H9 (cell line): ENCODE measurements around the gene ANP32E. TPM values are rescaled to one million over a fixed set of nuclear protein-coding genes. Genes with fewer than 3 reads are reported as not detected.

Source experiments
- DNase-seq: peaks from one replicate; pipeline ENCODE4 v3.0.0-alpha.2; 2017
- H2AFZ ChIP-seq: one replicate; pipeline ENCODE4 v1.6.1; 2013; ENCODE audit warnings: mild to moderate bottlenecking, low read length, control low read depth, moderate library complexity
- H2AK5ac ChIP-seq: 2 replicates; pipeline ENCODE4 v1.6.1; 2013; ENCODE audit warnings: low read length, control low read depth, mixed read lengths; ENCODE audit not compliant: insufficient read length
- H2BK120ac ChIP-seq: one replicate; pipeline ENCODE4 v1.6.1; 2013; ENCODE audit warnings: low read depth, mild to moderate bottlenecking, low read length, control low read depth, inconsistent platforms; ENCODE audit not compliant: poor library complexity, severe bottlenecking
- H2BK12ac ChIP-seq: 2 replicates; pipeline ENCODE4 v1.6.1; 2013; ENCODE audit warnings: low read length, control low read depth, mixed read lengths, low read depth; ENCODE audit not compliant: insufficient read length
- H2BK15ac ChIP-seq: 2 replicates; pipeline ENCODE4 v1.6.1; 2013; ENCODE audit warnings: low read depth, low read length, control low read depth
- H2BK20ac ChIP-seq: one replicate; pipeline ENCODE4 v1.6.1; 2013; ENCODE audit warnings: low read depth, mild to moderate bottlenecking, low read length, control low read depth, inconsistent platforms; ENCODE audit not compliant: poor library complexity, severe bottlenecking
- H2BK5ac ChIP-seq: 2 replicates; pipeline ENCODE4 v1.6.1; 2013; ENCODE audit warnings: low read length, control low read depth, mixed read lengths; ENCODE audit not compliant: insufficient read length
- H3K14ac ChIP-seq: 2 replicates; pipeline ENCODE4 v1.6.1; 2013; ENCODE audit warnings: low read length, control low read depth; ENCODE audit not compliant: insufficient read depth
- H3K18ac ChIP-seq: 2 replicates; pipeline ENCODE4 v1.6.1; 2013; ENCODE audit warnings: low read depth, mild to moderate bottlenecking, mixed read lengths, low read length, control low read depth; ENCODE audit not compliant: insufficient read length
- H3K23ac ChIP-seq: 2 replicates; pipeline ENCODE4 v1.6.1; 2013; ENCODE audit warnings: low read length, control low read depth, mixed read lengths, low read depth; ENCODE audit not compliant: insufficient read length
- H3K23me2 ChIP-seq: 2 replicates; pipeline ENCODE4 v1.6.1; 2013; ENCODE audit warnings: low read depth, mild to moderate bottlenecking, mixed read lengths, low read length, control low read depth; ENCODE audit not compliant: insufficient read length, poor library complexity, severe bottlenecking
- H3K27ac ChIP-seq: 2 replicates; pipeline ENCODE4 v1.5.1; 2013; ENCODE audit warnings: low read length, control low read depth, mixed read lengths, low read depth; ENCODE audit not compliant: insufficient read length
- H3K27me3 ChIP-seq: 2 replicates; pipeline ENCODE4 v1.6.1; 2013; ENCODE audit warnings: low read length, control low read depth, inconsistent platforms; ENCODE audit not compliant: insufficient read depth
- H3K4ac ChIP-seq: 2 replicates; pipeline ENCODE4 v1.6.1; 2013; ENCODE audit warnings: low read depth, mild to moderate bottlenecking, control low read depth, inconsistent platforms, low read length, moderate library complexity
- H3K4me1 ChIP-seq: 2 replicates; pipeline ENCODE4 v1.6.1; 2013; ENCODE audit warnings: low read length, control low read depth, inconsistent platforms; ENCODE audit not compliant: insufficient read depth
- H3K4me2 ChIP-seq: 2 replicates; pipeline ENCODE4 v1.6.1; 2013; ENCODE audit warnings: low read length, control low read depth, mixed read lengths; ENCODE audit not compliant: insufficient read length, insufficient read depth
- H3K56ac ChIP-seq: 2 replicates; pipeline ENCODE4 v1.6.1; 2013; ENCODE audit warnings: low read depth, mild to moderate bottlenecking, mixed read lengths, low read length, control low read depth; ENCODE audit not compliant: insufficient read length
- H3K79me1 ChIP-seq: 2 replicates; pipeline ENCODE4 v1.6.1; 2013; ENCODE audit warnings: low read depth, mild to moderate bottlenecking, moderate library complexity, low read length, control low read depth, inconsistent platforms; ENCODE audit not compliant: insufficient read depth, poor library complexity, severe bottlenecking
- H3K79me2 ChIP-seq: 2 replicates; pipeline ENCODE4 v1.6.1; 2013; ENCODE audit warnings: low read length, control low read depth, inconsistent platforms; ENCODE audit not compliant: insufficient read depth
- H3K9ac ChIP-seq: 2 replicates; pipeline ENCODE4 v1.6.1; 2013; ENCODE audit warnings: low read length, control low read depth, mixed read lengths; ENCODE audit not compliant: insufficient read length; ENCODE audit errors: extremely low read depth
- H3K9me3 ChIP-seq: one replicate; pipeline ENCODE4 v1.6.1; 2013; ENCODE audit warnings: low read depth, low read length, inconsistent platforms; ENCODE audit not compliant: control insufficient read depth
- H3T11ph ChIP-seq: one replicate; pipeline ENCODE4 v1.6.1; 2013; ENCODE audit warnings: mild to moderate bottlenecking, low read length, control low read depth, inconsistent platforms
- H4K20me1 ChIP-seq: one replicate; pipeline ENCODE4 v1.6.1; 2013; ENCODE audit not compliant: control insufficient read depth, insufficient read length, insufficient read depth
- H4K5ac ChIP-seq: 2 replicates; pipeline ENCODE4 v1.6.1; 2013; ENCODE audit warnings: low read depth, mild to moderate bottlenecking, mixed read lengths, low read length, control low read depth; ENCODE audit not compliant: insufficient read length
- H4K8ac ChIP-seq: replicated peaks from 2 replicates; pipeline ENCODE4 v1.6.1; 2013; ENCODE audit warnings: low read length, control low read depth, mixed read lengths, low read depth; ENCODE audit not compliant: insufficient read length
- H4K91ac ChIP-seq: 2 replicates; pipeline ENCODE4 v1.6.1; 2013; ENCODE audit warnings: low read depth, mild to moderate bottlenecking, moderate library complexity, mixed read lengths, low read length, control low read depth; ENCODE audit not compliant: insufficient read length
- H3K27ac Mint-ChIP-seq, 3 experiments: 2 replicates in 2 of 3; 3 replicates in 1 of 3; pipeline ENCODE4 v1.8.0; 2020 to 2021; ENCODE audit warnings: mixed read lengths in 3 of 3, mild to moderate bottlenecking in 1 of 3, moderate library complexity in 1 of 3
- H3K27me3 Mint-ChIP-seq: 2 replicates; pipeline ENCODE4 v1.8.0; 2021; ENCODE audit warnings: low read depth, mild to moderate bottlenecking, moderate library complexity, mixed read lengths
- H3K36me3 Mint-ChIP-seq, 3 experiments: 2 replicates in 2 of 3; 3 replicates in 1 of 3; pipeline ENCODE4 v1.8.0; 2020 to 2021; ENCODE audit warnings: low read depth in 3 of 3, mixed read lengths in 3 of 3; ENCODE audit not compliant: insufficient read depth in 1 of 3
- H3K4me1 Mint-ChIP-seq, 2 experiments: 2 replicates each; pipeline ENCODE4 v1.8.0; 2020; ENCODE audit warnings: mixed read lengths in 2 of 2
- H3K4me3 Mint-ChIP-seq, 2 experiments: 2 replicates in 1 of 2; 3 replicates in 1 of 2; pipeline ENCODE4 v1.8.0; 2020 to 2021; ENCODE audit warnings: mild to moderate bottlenecking in 2 of 2, mixed read lengths in 2 of 2, moderate library complexity in 1 of 2
- H3K9me3 Mint-ChIP-seq, 2 experiments: 2 replicates in 1 of 2; 3 replicates in 1 of 2; pipeline ENCODE4 v1.8.0; 2020; ENCODE audit warnings: mild to moderate bottlenecking in 2 of 2, mixed read lengths in 2 of 2, moderate library complexity in 1 of 2
- CTCF ChIP-seq: fragments of 200-600 bp; sonication (generic); conservative IDR thresholded peaks from 3 replicates; pipeline ENCODE4 v1.8.0; 2021; ENCODE audit warnings: antibody characterized with exemption, mild to moderate bottlenecking
- WGBS: extraction: QIAGEN DNeasy Blood & Tissue Kit; methylation state at CpG from one replicate; pipeline ENCODE4 v1.1.7; 2013; ENCODE audit warnings: missing lambda C conversion rate, low lambda C conversion rate, mixed read lengths; ENCODE audit not compliant: insufficient read length; ENCODE audit errors: extremely low coverage; 5-methylcytosine and 5-hydroxymethylcytosine counted together
- total RNA-seq: library from RNA; stranded (reverse); gene quantifications from 2 replicates; pipeline ENCODE4 v1.2.1, GENCODE V29; 2021

Gene ANP32E
- total RNA-seq, 1 experiment from 2014 or later, result 106 TPM

GRCh38 chr1:150180474-150180873, 55.4 kb downstream of the ANP32E start:
- WGBS, result no CpG with 5 or more reads among the region's 5 CpGs
- no peaks in the 10 kb centered on the region for H3K79me2 ChIP-seq
- no peaks in the 10 kb centered on the region for H3K4me1 ChIP-seq
- H2BK120ac ChIP-seq, result no peak overlapping the region
- no peak overlapping the region for H2AK5ac ChIP-seq
- no peak overlapping the region for H2BK5ac ChIP-seq
- no peaks in the 10 kb centered on the region for H4K20me1 ChIP-seq
- peak overlapping the region in 1 of 3 experiments; percentile 40; a peak in 1 of 7 replicates for H3K27ac Mint-ChIP-seq
- no peak overlapping the region for H2AFZ ChIP-seq
- no peak overlapping the region for H2BK12ac ChIP-seq
- H3K27me3 ChIP-seq, result no peaks in the 10 kb centered on the region
- no peak overlapping the region for H3K27ac ChIP-seq
- no peaks in the 10 kb centered on the region for H3K23me2 ChIP-seq
- no peak overlapping the region for H3K56ac ChIP-seq
- no peaks in the 10 kb centered on the region for H3K36me3 Mint-ChIP-seq
- DNase-seq, result no peak
- no peaks in the 10 kb centered on the region for H3K9me3 Mint-ChIP-seq
- no peak overlapping the region for H2BK15ac ChIP-seq
- H3T11ph ChIP-seq, result no peak overlapping the region
- H2BK20ac ChIP-seq, result no peak overlapping the region
- H3K4me3 Mint-ChIP-seq, result no peak overlapping the region
- H4K5ac ChIP-seq, result no peak overlapping the region
- H3K27me3 Mint-ChIP-seq, result no peaks in the 10 kb centered on the region
- H3K9ac ChIP-seq, result no peak overlapping the region
- no peak overlapping the region for H3K14ac ChIP-seq
- no peak for TF ChIP-seq CTCF
- no peak overlapping the region for H4K91ac ChIP-seq
- no peak overlapping the region for H3K23ac ChIP-seq
- H4K8ac ChIP-seq, result no peak overlapping the region
- H3K4me1 Mint-ChIP-seq, result no peaks in the 10 kb centered on the region
- no peak overlapping the region for H3K4ac ChIP-seq
- H3K4me2 ChIP-seq, result no peak overlapping the region
- H3K79me1 ChIP-seq, result no peaks in the 10 kb centered on the region
- H3K18ac ChIP-seq, result no peak overlapping the region
- H3K9me3 ChIP-seq, result no peaks in the 10 kb centered on the region
